ENCODE measurements around the gene PGM1. TPM values are rescaled to one million over a fixed set of nuclear protein-coding genes. Genes with fewer than 3 reads are reported as not detected.
A peak's percentile ranks its signal among the peaks of the same experiment; 100 is the strongest.

The PGM1 gene
- total and polyA plus RNA-seq, 2 of the 13 experiments (the other 11 are each of a cell fraction or from before 2014, with no cell fraction given): 51.6 to 105 TPM

DNA sequence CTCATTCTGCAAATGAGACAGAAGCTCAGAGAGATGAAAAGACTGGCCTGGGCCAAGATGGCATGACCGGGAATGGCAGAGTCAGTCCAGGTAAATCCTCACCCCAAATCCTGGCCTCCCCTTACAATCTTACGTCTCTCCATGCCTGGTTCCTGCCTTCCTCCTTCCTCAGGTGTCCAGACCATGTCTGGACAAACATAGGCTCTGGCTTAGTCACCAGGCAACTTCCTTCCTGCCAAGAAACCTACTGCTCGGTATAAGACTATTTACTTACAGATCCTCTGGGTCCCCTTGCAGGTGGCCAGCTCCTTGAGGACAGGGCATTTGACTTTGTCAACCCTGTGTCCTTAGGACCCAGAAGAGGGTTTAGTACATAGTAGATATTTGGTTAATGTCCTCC, 111.2 kb downstream of the PGM1 start (continued):
- TF ChIP-seq ZNF569 (CRISPR knock-in tag; IDR thresholded peaks at IDR 0.05; ENCODE audit: borderline replicate concordance) (no peak), ZNF564 (CRISPR knock-in tag; IDR thresholded peaks at IDR 0.05) (no peak), ZMYM3 (CRISPR knock-in tag; IDR thresholded peaks at IDR 0.05) (no peak), IKZF5 (CRISPR knock-in tag; IDR thresholded peaks at IDR 0.05) (no peak)
- TF ChIP-seq, protein P1, sequence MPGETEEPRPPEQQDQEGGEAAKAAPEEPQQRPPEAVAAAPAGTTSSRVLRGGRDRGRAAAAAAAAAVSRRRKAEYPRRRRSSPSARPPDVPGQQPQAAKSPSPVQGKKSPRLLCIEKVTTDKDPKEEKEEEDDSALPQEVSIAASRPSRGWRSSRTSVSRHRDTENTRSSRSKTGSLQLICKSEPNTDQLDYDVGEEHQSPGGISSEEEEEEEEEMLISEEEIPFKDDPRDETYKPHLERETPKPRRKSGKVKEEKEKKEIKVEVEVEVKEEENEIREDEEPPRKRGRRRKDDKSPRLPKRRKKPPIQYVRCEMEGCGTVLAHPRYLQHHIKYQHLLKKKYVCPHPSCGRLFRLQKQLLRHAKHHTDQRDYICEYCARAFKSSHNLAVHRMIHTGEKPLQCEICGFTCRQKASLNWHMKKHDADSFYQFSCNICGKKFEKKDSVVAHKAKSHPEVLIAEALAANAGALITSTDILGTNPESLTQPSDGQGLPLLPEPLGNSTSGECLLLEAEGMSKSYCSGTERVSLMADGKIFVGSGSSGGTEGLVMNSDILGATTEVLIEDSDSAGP (CRISPR knock-in tag; IDR thresholded peaks at IDR 0.05; ENCODE audit: borderline replicate concordance): no peak

DNA sequence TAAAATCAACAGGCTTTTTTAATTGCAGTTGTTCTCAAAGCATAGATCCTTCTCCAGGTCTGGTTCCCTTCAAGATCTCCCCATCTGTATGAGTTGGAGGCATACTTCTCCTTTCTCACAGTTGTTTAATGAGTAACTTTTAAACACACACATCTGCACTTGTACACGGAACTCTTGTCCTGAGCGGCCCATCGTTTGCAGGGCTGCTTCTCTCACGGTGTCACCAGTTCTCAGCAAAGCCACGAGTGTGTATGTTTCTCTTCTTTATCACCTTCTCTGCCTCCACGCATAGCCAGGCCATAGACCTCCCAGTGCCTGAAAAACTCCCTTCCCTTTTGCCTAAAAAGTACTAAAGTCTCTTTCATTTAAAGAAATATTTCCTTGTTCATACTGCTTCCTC, 111.9 kb downstream of the PGM1 start:
- Histone ChIP-seq H3K27ac (ENCODE audit: extremely low read length, insufficient read depth, low read length) (no peak overlapping the region), H3K27me3 (ENCODE audit: control insufficient read depth in 1 of 2, insufficient read depth in 2 of 2, low read length in 2 of 2) (no peaks in the 10 kb centered on the region), H3K79me2 (ENCODE audit: insufficient read depth, low read length) (no peaks in the 10 kb centered on the region), H3K4me2 (ENCODE audit: low read depth, low read length) (peak overlapping the region; percentile 67), H3K4me3 (replicated peaks in 1 of 3; ENCODE audit: insufficient read depth in 1 of 3, low read depth in 2 of 3, low read length in 3 of 3) (peak overlapping the region in 1 of 3 experiments; percentile 25; a peak in 1 of 6 replicates), H3K9me3 (ENCODE audit: low read length) (no peaks in the 10 kb centered on the region), H4K20me1 (ENCODE audit: insufficient read depth, low read length) (no peaks in the 10 kb centered on the region), H3K4me1 (ENCODE audit: insufficient read depth, low read length) (peaks cover 59% of the 10 kb centered on the region), H3K36me3 (replicated peaks in 1 of 2; ENCODE audit: control insufficient read depth in 1 of 2, insufficient read depth in 2 of 2, low read length in 2 of 2) (no peaks in the 10 kb centered on the region), H3K9ac (ENCODE audit: insufficient read depth, low read depth, low read length) (no peak overlapping the region), H2AFZ (ENCODE audit: low read length) (peak overlapping the region; percentile 22)
- DNase-seq (ENCODE audit: low spot score): peak; percentile 30
- no TSS peak for BruUV-seq (replicated peaks)
- CTCF ChIA-PET (ENCODE audit: low intra/inter-chr PET ratio, low total read pairs): no interaction called here
- intact Hi-C loops (cut with micrococcal nuclease; ENCODE audit: unreplicated experiment): no loop called here
- POLR2A ChIA-PET: no interaction called here
- in situ Hi-C loops (cut with HindIII; ENCODE audit: extremely low pct_ligation_motif_present, low pct_unique_long_range_greater_than_20kb): no loop called here
- FAIRE-seq: peak; percentile 79
- peak; percentile 96 for ATAC-seq
- 0% methylated on average over 6 of the region's 6 CpGs for WGBS (ENCODE audit: low lambda C conversion rate)
- TF ChIP-seq ZSCAN25 (CRISPR knock-in tag; IDR thresholded peaks at IDR 0.05): 0 out of 2 replicates have a peak, but pooled peaks have one; percentile 19
- TF ChIP-seq ZNF142 (CRISPR knock-in tag; IDR thresholded peaks at IDR 0.05): no peak
- TF ChIP-seq PHF21A (CRISPR knock-in tag; IDR thresholded peaks at IDR 0.05): no peak
- TF ChIP-seq, protein P2, sequence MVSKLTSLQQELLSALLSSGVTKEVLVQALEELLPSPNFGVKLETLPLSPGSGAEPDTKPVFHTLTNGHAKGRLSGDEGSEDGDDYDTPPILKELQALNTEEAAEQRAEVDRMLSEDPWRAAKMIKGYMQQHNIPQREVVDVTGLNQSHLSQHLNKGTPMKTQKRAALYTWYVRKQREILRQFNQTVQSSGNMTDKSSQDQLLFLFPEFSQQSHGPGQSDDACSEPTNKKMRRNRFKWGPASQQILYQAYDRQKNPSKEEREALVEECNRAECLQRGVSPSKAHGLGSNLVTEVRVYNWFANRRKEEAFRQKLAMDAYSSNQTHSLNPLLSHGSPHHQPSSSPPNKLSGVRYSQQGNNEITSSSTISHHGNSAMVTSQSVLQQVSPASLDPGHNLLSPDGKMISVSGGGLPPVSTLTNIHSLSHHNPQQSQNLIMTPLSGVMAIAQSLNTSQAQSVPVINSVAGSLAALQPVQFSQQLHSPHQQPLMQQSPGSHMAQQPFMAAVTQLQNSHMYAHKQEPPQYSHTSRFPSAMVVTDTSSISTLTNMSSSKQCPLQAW (CRISPR knock-in tag; IDR thresholded peaks at IDR 0.05): peak; percentile 75

Data from HepG2 (cell line).